Activated naive CD4-positive, alpha-beta T cell treated with anti-CD3 and anti-CD28 coated beads, Interleukin-2, amount 10 ng/mL, durations not matched to agents 7 days and 5 days (primary cell): ENCODE measurements around the gene LYST.

Experiments
- CTCF ChIA-PET: fragments of 350-600 bp; sonication (Branson Sonifier 250); formaldehyde crosslinking; loops from one replicate; lab custom pipeline; 2021; ENCODE audit warnings: antibody characterized with exemption; lab: Charles Lee
- DNase-seq: peaks from one replicate; pipeline ENCODE4 v3.0.0-alpha.2; 2020
- H3K27ac Mint-ChIP-seq: one replicate; pipeline ENCODE4 v1.8.0; 2021; ENCODE audit warnings: mild to moderate bottlenecking, moderate library complexity, mixed read lengths
- H3K27me3 Mint-ChIP-seq: one replicate; pipeline ENCODE4 v1.8.0; 2021; ENCODE audit warnings: mild to moderate bottlenecking, mixed read lengths
- H3K36me3 Mint-ChIP-seq: one replicate; pipeline ENCODE4 v1.8.0; 2021; ENCODE audit warnings: mixed read lengths
- H3K4me1 Mint-ChIP-seq: one replicate; pipeline ENCODE4 v1.8.0; 2021; ENCODE audit warnings: mixed read lengths
- H3K4me3 Mint-ChIP-seq: one replicate; pipeline ENCODE4 v1.8.0; 2021; ENCODE audit warnings: mild to moderate bottlenecking, moderate library complexity, mixed read lengths
- H3K9me3 Mint-ChIP-seq: one replicate; pipeline ENCODE4 v1.8.0; 2021; ENCODE audit warnings: mixed read lengths

The LYST gene

GRCh38 chr1:235834620-235835019, 32.1 kb downstream of the LYST start:
- DNase-seq: no peak
- Mint-ChIP-seq H3K4me3 (no peak overlapping the region), H3K27ac (no peak overlapping the region), H3K27me3 (no peaks in the 10 kb centered on the region), H3K36me3 (peaks cover 2% of the 10 kb centered on the region), H3K9me3 (no peaks in the 10 kb centered on the region), H3K4me1 (peaks cover 2% of the 10 kb centered on the region)
- CTCF ChIA-PET: interaction anchor here (4.8 kb wide), 1 partner anchor 10 kb away, joined by 36 read pairs; no protein-coding TSS in a partner anchor

GRCh38 chr1:235832011-235832410, 34.7 kb downstream of the LYST start:
- Mint-ChIP-seq H3K27me3 (no peaks in the 10 kb centered on the region), H3K4me3 (no peak overlapping the region), H3K27ac (no peak overlapping the region), H3K36me3 (peaks cover 5% of the 10 kb centered on the region), H3K4me1 (no peaks in the 10 kb centered on the region), H3K9me3 (no peaks in the 10 kb centered on the region)
- CTCF ChIA-PET: interaction anchor here (1.1 to 4.8 kb wide), 2 partner anchors 13 to 234 kb away, joined by 3 to 36 read pairs; no protein-coding TSS in a partner anchor
- DNase-seq: no peak

GRCh38 chr1:235831148-235831547, 35.6 kb downstream of the LYST start:
- DNase-seq: no peak
- no peak overlapping the region for H3K4me3 Mint-ChIP-seq
- H3K36me3 Mint-ChIP-seq: peaks cover 9% of the 10 kb centered on the region
- H3K4me1 Mint-ChIP-seq: no peaks in the 10 kb centered on the region
- H3K9me3 Mint-ChIP-seq: no peaks in the 10 kb centered on the region
- no peaks in the 10 kb centered on the region for H3K27me3 Mint-ChIP-seq
- CTCF ChIA-PET: interaction anchor here (0.6 to 1.5 kb wide), 4 partner anchors 11 to 1422 kb away, joined by 3 to 6 read pairs (median 3); no protein-coding TSS in a partner anchor
- H3K27ac Mint-ChIP-seq: no peak overlapping the region

GRCh38 chr1:235826102-235826854, 40.4 kb downstream of the LYST start:
- Mint-ChIP-seq H3K4me1 (no peaks in the 10 kb centered on the region), H3K27me3 (no peaks in the 10 kb centered on the region), H3K36me3 (peaks cover 12% of the 10 kb centered on the region), H3K27ac (no peak overlapping the region), H3K4me3 (no peak overlapping the region), H3K9me3 (no peaks in the 10 kb centered on the region)
- CTCF ChIA-PET: interaction anchor here (1.2 kb wide), 1 partner anchor 11 kb away, joined by 3 read pairs; no protein-coding TSS in a partner anchor
- no peak for DNase-seq

GRCh38 chr1:235825229-235825628, 41.5 kb downstream of the LYST start:
- CTCF ChIA-PET: no interaction called here
- H3K27ac Mint-ChIP-seq: no peak overlapping the region
- no peaks in the 10 kb centered on the region for H3K4me1 Mint-ChIP-seq
- H3K9me3 Mint-ChIP-seq: no peaks in the 10 kb centered on the region
- peaks cover 12% of the 10 kb centered on the region for H3K36me3 Mint-ChIP-seq
- no peaks in the 10 kb centered on the region for H3K27me3 Mint-ChIP-seq
- H3K4me3 Mint-ChIP-seq: no peak overlapping the region
- DNase-seq: no peak

GRCh38 chr1:235823684-235824083, 43.0 kb downstream of the LYST start:
- no peak for DNase-seq
- H3K9me3 Mint-ChIP-seq: no peaks in the 10 kb centered on the region
- CTCF ChIA-PET: no interaction called here
- no peak overlapping the region for H3K27ac Mint-ChIP-seq
- H3K4me3 Mint-ChIP-seq: no peak overlapping the region
- peaks cover 14% of the 10 kb centered on the region for H3K36me3 Mint-ChIP-seq
- H3K4me1 Mint-ChIP-seq: no peaks in the 10 kb centered on the region
- no peaks in the 10 kb centered on the region for H3K27me3 Mint-ChIP-seq

GRCh38 chr1:235822685-235823084, 44.0 kb downstream of the LYST start:
- Mint-ChIP-seq H3K4me3 (no peak overlapping the region), H3K27me3 (no peaks in the 10 kb centered on the region), H3K27ac (no peak overlapping the region), H3K9me3 (no peaks in the 10 kb centered on the region), H3K4me1 (no peaks in the 10 kb centered on the region), H3K36me3 (peaks cover 11% of the 10 kb centered on the region)
- no peak for DNase-seq
- CTCF ChIA-PET: interaction anchor here (0.6 kb wide), 1 partner anchor 626 kb away, joined by 3 read pairs; no protein-coding TSS in a partner anchor

- CTCF ChIA-PET: interaction anchor here (0.6 to 2.1 kb wide), 4 partner anchors 22 to 963 kb away, joined by 3 to 6 read pairs (median 4); no protein-coding TSS in a partner anchor
- Mint-ChIP-seq H3K4me1 (no peaks in the 10 kb centered on the region), H3K27ac (no peak overlapping the region), H3K27me3 (no peaks in the 10 kb centered on the region), H3K9me3 (no peaks in the 10 kb centered on the region), H3K4me3 (no peak overlapping the region), H3K36me3 (peaks cover 10% of the 10 kb centered on the region)
- no peak for DNase-seq
Observed at GRCh38 chr1:235821361-235821981, 45.2 kb downstream of the LYST start.

GRCh38 chr1:235820061-235820460, 46.6 kb downstream of the LYST start:
- Mint-ChIP-seq H3K36me3 (peaks cover 4% of the 10 kb centered on the region), H3K9me3 (no peaks in the 10 kb centered on the region), H3K4me3 (no peak overlapping the region), H3K4me1 (no peaks in the 10 kb centered on the region), H3K27ac (no peak overlapping the region), H3K27me3 (no peaks in the 10 kb centered on the region)
- CTCF ChIA-PET: interaction anchor here (2.1 kb wide), 1 partner anchor 151 kb away, joined by 6 read pairs; no protein-coding TSS in a partner anchor
- no peak for DNase-seq

- no peak overlapping the region for H3K4me3 Mint-ChIP-seq
- H3K27ac Mint-ChIP-seq: no peak overlapping the region
- no peaks in the 10 kb centered on the region for H3K4me1 Mint-ChIP-seq
- CTCF ChIA-PET: interaction anchor here (1.1 kb wide), 1 partner anchor 260 kb away, joined by 3 read pairs; no protein-coding TSS in a partner anchor
- peaks cover 2% of the 10 kb centered on the region for H3K36me3 Mint-ChIP-seq
- no peak for DNase-seq
- H3K9me3 Mint-ChIP-seq: no peaks in the 10 kb centered on the region
- no peaks in the 10 kb centered on the region for H3K27me3 Mint-ChIP-seq
Observed at GRCh38 chr1:235818632-235819136, 48.0 kb downstream of the LYST start.

GRCh38 chr1:235817101-235817728, 49.5 kb downstream of the LYST start:
- Mint-ChIP-seq H3K4me3 (no peak overlapping the region), H3K9me3 (no peaks in the 10 kb centered on the region), H3K4me1 (no peaks in the 10 kb centered on the region), H3K36me3 (peaks cover 2% of the 10 kb centered on the region), H3K27me3 (no peaks in the 10 kb centered on the region), H3K27ac (no peak overlapping the region)
- CTCF ChIA-PET: no interaction called here
- no peak for DNase-seq

GRCh38 chr1:235809688-235810397, 56.9 kb downstream of the LYST start:
- no peak for DNase-seq
- Mint-ChIP-seq H3K4me3 (no peak overlapping the region), H3K9me3 (no peaks in the 10 kb centered on the region), H3K36me3 (peaks cover 8% of the 10 kb centered on the region), H3K4me1 (no peaks in the 10 kb centered on the region), H3K27me3 (no peaks in the 10 kb centered on the region), H3K27ac (no peak overlapping the region)
- CTCF ChIA-PET: no interaction called here

- no peak for DNase-seq
- Mint-ChIP-seq H3K36me3 (peaks cover 10% of the 10 kb centered on the region), H3K4me1 (no peaks in the 10 kb centered on the region), H3K27me3 (no peaks in the 10 kb centered on the region), H3K4me3 (no peak overlapping the region), H3K9me3 (no peaks in the 10 kb centered on the region), H3K27ac (no peak overlapping the region)
- CTCF ChIA-PET: no interaction called here
Observed at GRCh38 chr1:235808223-235808622, 58.5 kb downstream of the LYST start.
